Measurements from ENCODE around the gene LINGO4. TPM values are rescaled to one million over a fixed set of nuclear protein-coding genes. Genes with fewer than 3 reads are reported as not detected.
A peak's percentile ranks its signal among the peaks of the same experiment; 100 is the strongest.

LINGO4 gene
- total RNA-seq, 4 donors from 2014 or later: 0.19 TPM; not detected in 3

- ATAC-seq (ENCODE audit: low FRiP score) (peak; percentile 69), DNase-seq (ENCODE audit: low spot score) (no peak)
- no peak for TF ChIP-seq CTCF (IDR thresholded peaks at IDR 0.05)
These were observed 34.5 kb upstream of the LINGO4 start, which contains the start of gene C2CD4D for GRCh38 chr1:151839457-151840403. TSS of gene C2CD4D (minus strand) at chr1:151839820. CDS start at chr1:151838989, 831 bp downstream.

GRCh38 chr1:151839082-151839412, 33.8 kb upstream of the LINGO4 start:
- DNase-seq (ENCODE audit: low spot score): no peak
- TF ChIP-seq CTCF (IDR thresholded peaks at IDR 0.05): no peak
- ATAC-seq (ENCODE audit: low FRiP score): peak; percentile 18

GRCh38 chr1:151838222-151839081, 33.2 kb upstream of the LINGO4 start:
- no peak for TF ChIP-seq CTCF (IDR thresholded peaks at IDR 0.05)
- peak; percentile 38 for ATAC-seq (ENCODE audit: low FRiP score)
- no peak for DNase-seq (ENCODE audit: low spot score)

GRCh38 chr1:151837884-151838221, 32.6 kb upstream of the LINGO4 start:
- TF ChIP-seq CTCF (IDR thresholded peaks at IDR 0.05): no peak
- DNase-seq (ENCODE audit: low spot score) (no peak), ATAC-seq (ENCODE audit: low FRiP score) (no peak)

- TF ChIP-seq CTCF (IDR thresholded peaks at IDR 0.05): no peak
- DNase-seq (ENCODE audit: low spot score) (no peak), ATAC-seq (ENCODE audit: low FRiP score) (no peak)
These were observed 32.0 kb upstream of the LINGO4 start for GRCh38 chr1:151837197-151837596.

- DNase-seq (ENCODE audit: low spot score) (no peak), ATAC-seq (ENCODE audit: low FRiP score) (no peak)
- TF ChIP-seq CTCF (IDR thresholded peaks at IDR 0.05): no peak
These were observed 30.4 kb upstream of the LINGO4 start for GRCh38 chr1:151835596-151835995.
